Inflammatory macrophage treated with lipopolysaccharide for 4 hours (primary cell): ENCODE results near the gene AKT3.
"Not testable (repeated sequence)": the region's sequence is repeated elsewhere in the genome, so short reads cannot be mapped to it uniquely, and the experiment has no call there.

Experiments
- DNase-seq: peaks from one replicate; pipeline ENCODE4 v3.0.0-alpha.2; 2020

AKT3 gene

DNA sequence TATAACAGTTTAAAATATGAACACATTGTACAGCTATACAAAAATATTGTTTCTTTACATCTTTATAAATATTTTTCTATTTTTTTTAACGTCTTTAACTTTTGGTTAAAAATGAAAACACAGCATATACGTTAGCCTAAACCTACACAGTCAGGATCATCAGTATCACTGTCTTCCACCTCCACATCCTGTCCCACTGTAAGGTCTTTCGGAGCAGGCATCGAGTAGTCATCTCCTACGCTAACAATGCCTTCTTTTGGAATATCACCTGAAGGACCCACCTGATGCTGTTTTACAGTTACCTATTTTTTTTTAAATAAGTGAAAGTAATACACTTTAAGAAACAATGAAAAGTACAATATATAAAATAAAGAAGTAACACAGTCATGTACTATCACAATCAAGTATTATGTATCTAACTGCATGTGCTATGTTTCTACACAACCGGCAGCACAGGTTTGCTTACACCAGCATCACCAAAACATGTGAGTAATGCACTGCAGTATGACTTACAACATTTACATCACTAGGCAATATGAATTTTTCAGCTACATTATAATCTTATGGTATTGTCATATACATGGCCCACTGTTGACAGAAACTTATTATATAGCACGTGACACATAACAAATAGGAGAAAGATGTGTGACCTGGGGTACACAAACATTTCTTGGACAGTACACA lies 254.4 kb downstream of the AKT3 start:
- DNase-seq = peak; percentile 55

DNA sequence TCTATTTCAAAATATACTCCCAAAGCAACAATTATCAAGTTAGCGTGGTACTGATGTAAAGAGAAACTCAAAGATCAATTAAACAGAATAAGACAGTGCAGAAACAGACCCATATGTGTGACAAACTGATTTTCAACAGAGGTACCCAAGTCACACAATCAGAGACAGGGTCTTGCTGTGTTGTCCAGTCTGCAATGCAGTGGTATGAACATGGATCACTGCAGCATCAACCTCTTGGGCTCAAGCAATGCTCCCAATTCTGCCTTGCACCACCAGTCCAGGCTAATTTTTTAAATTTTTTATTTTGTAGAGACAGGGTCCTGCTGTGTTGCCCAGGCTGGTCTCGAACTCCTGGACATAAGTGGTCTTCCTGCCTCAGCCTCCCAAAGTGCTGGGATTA lies 255.6 kb downstream of the AKT3 start:
- DNase-seq = no peak

DNA sequence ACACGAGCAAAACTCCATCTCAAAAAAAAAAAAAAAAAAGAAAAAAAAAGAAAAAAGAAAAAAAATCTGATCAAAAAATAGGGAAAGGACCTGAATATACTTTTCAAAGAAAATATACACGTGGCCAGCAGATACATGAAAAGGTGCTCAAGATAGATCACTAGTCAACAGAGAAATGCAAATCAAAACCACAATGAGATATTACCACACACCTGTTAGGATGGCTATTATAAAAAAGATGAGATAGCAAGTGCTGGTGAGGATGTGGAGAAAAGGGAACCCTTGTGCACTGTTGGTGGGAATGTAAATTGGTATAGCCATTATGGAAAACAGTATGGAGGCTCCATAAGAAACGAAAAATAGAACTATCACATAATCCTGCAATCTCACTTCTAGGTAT lies 260.8 kb downstream of the AKT3 start:
- not testable (repeated sequence) for DNase-seq

DNA sequence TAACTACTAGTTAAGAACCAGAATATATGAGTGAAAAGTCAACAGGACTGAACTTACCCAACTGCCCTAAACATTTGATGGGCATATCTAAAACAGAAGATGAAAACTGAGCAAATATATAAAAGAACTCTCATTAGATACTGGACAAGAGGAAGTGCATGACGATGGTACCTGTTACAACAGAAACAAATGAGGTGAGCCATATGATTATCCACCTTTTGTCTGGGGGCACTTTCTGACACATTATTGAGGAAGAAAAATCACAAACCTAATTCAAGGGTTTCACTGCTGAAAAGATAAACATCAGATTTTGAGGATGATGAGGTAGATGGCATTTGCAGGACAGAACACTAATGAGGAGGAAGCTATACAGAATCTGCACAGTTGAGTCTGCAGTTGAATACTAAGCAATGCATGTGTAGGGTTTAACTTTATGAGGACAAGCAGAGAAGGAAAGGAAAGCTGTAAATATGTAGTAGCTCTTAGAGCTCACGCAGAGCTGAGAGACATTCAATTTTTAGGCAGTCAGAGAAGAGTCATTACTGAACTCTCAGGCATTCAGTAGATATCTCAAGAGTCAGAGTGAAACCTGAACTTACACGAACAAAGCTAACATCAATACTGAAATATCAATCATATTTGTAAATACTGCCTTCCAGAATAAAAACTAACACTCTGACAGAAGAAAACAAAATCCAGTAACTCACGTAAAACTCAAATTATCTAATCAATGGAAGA lies 262.1 kb downstream of the AKT3 start:
- no peak for DNase-seq

DNA sequence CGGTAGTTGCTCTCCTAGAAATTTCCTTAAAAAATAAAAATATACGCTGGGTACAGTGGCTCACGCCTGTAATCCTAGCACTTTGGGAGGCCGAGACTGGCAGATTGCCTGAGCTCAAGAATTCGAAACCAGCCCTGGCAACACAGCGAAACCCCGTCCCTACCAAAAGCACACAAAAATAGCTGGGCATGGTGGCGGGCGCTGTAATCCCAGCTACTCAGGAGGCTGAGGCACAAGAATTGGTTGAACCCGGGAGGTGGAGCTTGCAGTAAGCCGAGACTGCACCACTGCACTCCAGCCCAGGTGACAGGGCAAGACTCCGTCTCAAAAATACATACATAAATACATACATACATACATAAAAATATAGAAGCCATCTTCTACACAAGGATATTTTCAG lies 262.8 kb downstream of the AKT3 start:
- no peak for DNase-seq

DNA sequence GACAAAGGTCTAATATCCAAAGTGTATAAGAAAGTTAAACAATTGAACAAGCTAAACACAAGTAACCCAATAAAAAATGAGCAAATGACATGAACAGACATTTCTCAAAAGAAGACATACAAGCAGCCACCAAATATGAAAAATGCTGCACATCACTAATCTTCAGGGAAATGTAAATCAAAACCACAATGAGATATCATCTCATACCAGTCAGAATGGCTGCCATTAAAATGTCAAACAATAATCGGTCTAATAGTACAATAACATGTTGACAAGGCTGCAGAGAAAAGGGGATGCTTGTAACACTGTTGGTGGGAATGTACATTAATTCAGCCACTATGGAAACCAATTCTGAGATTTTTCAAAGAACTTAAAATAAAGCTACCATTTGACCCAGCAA lies 264.1 kb downstream of the AKT3 start:
- no peak for DNase-seq

DNA sequence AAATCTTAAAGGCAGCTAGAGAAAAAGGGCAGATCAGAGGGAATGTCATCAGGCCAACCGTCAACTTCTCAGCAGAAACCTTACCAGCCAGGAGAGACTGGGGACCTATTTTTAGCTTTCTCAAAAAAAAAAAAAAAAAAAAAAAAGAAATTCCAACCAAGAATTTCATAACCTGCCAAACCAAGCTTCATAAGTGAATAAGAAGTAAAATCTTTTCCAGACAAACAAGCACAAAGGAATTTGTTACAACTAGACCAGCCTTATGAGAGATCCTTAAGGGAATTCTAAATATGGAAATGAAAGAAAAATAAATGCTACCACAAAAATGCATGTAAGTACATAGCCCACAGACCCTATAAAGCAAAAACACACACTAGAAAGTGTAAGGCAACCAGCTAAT lies 267.7 kb downstream of the AKT3 start:
- DNase-seq = no peak

DNA sequence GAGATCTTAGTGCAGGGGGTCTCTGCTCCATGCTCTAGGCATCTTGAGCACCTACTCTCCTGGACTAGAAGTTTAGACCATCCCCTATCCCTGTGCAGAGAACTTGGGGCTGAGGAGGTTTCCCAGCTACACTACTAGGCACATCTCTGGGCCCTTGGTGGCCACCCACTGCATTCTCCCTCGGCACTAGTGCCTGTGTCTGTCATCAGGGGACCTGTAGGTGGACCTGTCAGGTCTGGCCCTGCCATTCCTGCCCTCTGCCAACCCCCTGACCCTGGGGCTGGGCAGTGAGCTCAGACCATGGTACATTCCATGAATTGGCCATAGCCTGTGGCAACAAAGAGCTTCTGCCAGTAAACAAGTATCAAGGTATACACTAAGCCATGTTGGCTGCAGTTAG lies 269.1 kb downstream of the AKT3 start:
- DNase-seq = no peak

DNA sequence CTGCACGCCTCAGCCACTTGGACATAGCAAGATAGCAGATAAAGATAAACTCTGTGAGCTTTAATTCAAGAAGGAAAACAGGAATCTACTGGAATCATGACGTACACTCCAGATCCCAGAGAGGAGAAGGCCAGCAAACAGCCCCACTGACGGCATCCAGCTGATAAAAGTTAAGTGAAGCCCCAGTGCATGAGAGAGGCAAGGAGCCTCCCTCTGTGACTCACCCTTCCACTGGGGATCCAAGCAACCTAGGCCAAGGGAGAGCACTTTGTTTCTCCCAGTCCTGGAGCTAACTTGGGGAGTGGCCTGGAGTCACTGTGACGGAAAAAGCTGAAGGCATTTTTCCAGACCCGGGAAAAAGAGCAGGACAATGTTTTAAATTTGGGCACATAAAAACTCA lies 270.0 kb downstream of the AKT3 start:
- DNase-seq = no peak

DNA sequence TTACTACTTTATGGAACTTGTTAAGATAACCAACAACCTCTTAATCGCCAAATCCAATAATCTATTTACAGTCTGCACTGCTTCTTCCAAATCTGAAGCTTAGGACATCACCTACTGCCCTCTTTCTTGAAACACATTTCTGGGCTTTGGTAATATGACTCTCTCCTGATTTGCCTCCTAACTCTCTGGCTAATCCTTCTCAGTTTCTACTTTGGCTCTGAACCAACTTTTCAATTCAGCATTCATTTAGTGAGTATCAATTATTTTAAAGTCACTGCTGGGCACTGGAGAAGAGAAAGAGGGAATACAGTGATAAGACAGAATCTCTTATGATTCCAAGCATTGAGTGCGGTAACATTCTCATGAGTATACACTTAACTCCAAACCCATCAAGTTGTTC lies 275.0 kb downstream of the AKT3 start:
- no peak for DNase-seq

DNA sequence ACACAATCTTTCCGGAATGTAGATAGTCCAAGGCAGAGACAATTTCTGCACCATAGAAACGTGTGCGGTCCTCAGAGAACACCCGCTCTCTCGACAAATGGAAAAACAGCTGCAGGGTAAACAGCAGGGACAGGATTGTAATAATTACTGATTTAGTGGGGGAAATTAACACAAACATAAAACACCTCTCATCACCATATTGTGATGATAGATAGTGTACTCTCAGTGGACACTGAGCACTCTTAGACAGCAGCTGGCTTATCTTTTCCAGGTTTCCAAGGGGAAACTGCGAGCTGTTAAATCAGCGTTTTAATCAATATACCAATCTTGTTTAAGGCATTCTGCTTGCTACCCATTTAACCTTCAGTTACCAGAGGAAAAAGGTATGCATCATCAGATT lies 277.1 kb downstream of the AKT3 start:
- DNase-seq = no peak

DNA sequence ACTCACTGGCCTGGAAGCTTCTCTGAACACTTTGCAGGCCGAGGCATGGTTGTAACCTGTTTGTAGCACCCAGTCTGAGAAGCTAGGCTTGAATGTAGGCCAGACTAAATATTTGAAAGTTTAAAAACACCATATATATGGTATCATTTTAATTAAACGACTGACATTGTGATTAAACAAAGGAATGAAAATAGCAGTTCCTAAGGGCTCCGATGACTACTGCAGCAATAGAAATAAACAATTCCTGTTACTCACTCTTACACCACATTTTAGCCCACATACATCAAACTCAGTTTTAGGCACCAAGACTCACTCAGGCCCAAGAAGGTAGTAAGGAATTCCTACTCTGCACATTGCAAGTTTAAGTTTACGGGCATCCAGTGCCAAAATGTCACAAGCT lies 281.2 kb downstream of the AKT3 start:
- DNase-seq = no peak

DNA sequence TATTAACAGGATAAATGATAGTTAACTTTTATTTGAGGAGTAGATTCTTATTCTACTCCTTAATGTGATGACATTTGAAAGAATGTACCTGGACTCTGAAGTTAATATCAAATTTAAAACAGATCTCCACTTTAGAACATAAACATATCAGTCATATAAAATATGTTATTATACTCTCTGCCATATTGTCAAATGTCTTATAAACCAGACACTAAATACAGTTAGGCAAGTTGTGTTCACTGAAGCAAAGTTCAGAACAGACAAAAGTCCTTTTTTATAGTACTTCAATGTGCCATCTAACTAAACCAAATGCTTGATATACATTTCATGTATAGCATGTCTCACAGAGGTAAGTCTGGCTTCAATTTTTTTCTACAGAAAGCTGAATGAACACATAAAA lies 285.2 kb downstream of the AKT3 start:
- DNase-seq = no peak

DNA sequence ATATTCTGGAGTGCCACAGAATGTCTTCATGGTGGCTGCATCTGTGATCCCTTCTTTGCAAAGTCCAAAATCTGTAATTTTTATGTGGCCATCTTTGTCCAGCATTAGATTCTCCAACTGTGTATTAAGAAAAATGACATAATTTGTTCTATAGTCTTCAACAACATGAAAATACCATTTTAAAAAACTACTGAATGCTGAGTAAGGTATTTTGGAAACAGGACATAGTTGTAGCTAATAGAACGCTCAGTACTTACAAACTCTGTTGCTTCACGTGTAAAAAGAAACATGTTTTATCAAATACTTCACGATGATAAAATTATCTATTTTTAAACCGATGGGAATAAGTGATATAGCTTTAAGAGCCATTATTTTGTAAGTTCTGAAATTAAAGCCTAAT lies 286.3 kb downstream of the AKT3 start:
- DNase-seq = no peak

DNA sequence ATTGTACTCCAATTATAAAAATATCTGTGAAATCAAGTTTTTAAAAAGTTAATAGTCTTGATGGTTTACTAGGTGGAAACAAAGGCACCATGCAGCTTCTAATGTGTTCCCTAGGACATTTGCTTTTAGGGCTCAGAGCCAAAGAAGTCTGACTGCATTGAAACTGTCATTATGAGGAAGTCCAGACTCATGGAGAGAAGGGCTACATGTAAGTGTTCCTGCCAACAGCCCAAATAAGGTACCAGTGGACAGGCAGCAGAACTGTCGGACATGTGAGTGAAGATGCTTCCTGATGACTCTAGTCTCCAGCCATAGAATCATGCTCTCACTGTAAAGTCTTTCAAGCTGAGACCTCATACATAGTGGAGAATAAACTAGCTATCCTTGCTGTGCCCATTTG lies 287.6 kb downstream of the AKT3 start:
- DNase-seq = no peak

DNA sequence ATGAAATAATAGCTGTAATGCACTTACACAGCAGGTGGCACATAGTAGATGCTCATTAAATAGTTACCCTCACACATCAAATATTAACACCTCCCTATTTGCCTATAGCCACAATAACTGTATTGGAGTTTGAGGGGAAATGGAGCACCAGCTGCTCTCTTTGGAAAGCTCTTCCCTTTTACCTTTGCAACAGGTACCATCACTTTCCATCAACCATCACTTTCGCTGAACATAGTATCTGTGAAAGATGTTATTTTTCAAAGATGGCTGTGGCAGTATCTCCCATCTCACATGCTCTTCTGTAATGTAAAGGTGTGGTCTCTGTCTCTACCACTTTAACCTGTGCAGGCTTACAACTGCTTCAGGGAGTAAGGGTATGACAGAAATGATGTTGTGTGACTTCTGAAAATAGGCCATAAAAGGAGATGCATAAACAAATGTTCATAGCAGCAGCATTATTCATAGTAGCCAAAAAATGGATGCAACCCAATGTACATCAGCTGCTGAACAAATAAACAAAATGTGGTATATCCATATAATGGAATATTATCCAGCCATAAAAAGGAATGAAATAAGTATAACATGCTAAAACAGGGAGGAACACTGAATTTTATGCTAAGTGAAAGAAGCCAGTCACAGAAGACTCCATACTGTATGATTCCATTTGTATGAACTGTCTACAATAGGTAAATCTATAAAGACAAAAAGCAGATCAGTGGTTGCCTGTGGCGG lies 288.3 kb downstream of the AKT3 start:
- no peak for DNase-seq

DNA sequence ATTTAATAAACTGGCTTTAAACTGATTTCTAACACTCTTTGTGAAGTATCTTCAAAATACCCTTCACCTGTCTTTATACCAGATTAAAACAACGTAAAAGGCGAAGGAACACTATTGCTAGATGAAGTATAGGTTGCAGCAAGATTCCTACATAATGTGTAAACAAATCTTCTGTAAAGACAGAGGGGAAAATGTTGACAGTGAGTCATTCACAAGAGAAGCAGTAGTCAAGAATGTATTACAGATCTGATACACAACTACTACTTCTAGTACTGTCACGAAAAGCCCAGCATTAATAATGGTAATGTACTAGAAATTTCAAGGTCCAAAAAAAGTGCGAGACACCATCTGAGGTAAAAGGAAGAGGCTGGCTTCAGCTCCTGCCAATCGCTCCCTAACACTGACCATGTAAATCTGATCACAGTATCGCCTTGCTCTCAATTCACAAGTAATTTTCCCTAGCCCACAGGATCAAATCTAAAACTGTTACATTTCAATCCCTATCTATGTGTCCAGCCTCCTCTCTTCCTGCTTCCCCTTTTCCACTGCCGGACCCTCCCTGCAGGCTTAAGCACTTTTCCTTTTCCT lies 290.4 kb downstream of the AKT3 start:
- DNase-seq = no peak

DNA sequence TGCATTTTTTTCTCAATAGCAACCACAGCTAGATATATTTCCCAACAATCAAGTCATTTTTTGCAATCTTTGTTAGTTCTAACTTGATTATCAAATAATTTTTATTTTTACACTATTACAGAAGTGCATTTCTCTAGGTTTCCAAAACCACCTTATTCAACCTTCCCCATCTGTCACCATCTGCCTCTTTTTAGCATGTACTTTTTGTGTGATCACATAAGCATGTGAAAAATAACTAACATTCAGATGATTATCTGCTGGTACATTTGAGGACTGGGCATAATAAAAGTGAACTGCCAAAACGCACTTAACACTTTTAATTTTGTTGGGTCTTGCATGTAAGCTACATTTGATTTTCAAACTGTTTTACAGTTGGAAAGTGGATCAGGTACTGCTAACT lies 291.5 kb downstream of the AKT3 start:
- no peak for DNase-seq

DNA sequence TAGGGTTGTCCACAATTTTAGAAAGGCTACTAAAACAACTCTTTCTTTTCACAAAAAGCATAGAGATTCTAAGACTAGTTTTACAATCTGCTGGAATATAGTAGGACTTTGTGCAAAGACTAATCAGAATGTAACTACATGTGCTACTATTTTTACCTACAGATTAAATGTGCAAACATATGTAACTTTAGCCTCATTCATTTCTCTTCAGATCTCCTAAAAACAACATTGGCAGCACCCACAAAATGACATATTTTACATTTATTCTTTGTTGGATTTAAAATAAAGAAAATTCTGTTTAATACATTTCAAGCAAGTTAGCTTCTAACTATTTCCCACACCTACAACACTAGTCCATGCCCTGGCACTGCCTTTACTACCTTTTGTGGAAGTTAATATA lies 292.2 kb downstream of the AKT3 start:
- no peak for DNase-seq

DNA sequence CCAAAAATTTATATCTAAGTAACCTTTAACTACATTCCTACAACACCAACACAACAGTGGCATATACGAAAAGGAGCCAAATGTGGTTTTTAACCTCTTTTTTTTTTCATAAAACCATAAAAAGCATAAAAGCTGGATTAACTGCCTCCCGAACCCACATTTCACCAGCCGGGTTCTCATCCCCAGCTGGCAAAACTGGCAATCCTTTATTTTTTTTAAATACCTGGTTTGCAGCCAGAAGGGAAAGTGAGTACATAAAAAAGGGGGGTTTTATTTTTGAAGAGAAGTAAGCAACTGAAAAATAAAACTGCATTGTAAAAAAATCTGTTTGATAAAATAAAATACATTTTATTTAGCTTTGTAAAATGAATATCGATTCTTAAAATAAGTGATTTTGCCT lies 295.4 kb downstream of the AKT3 start:
- DNase-seq = no peak

DNA sequence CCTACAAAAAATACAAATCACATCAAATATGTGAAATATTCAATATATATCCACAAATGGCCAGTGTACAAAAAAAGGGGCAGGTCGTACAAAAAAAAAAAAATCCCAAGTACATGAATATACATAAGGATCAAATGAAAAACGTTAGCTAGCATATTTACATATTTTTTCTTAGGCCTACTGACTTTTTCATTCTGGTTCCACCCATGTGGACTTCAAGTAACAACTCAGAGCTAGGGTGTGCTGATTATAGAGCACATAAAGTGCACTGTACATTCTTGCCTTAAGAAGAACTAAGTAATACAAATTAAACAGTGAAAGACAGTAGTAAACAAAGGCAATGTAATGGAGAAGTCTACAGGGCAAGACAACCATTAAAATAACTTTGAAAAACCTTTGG lies 297.0 kb downstream of the AKT3 start:
- DNase-seq = no peak

DNA sequence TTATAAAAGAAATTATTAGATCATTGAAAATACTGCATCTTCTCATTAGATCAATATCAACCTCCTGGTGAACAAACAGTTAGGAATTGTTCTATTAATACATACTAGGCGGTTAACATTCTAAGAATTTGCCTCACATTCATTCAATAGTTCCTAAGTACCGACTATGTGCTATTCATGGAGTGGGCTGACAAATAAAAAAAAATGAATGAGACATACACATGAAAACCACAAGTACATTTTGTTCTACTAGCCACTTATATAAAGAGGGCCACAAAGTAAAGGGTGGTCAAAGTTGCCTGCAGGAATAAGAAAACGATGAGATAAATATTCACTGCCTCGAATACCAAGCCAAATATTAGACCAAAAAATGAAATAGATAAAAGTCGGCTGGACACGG lies 299.8 kb downstream of the AKT3 start:
- no peak for DNase-seq

DNA sequence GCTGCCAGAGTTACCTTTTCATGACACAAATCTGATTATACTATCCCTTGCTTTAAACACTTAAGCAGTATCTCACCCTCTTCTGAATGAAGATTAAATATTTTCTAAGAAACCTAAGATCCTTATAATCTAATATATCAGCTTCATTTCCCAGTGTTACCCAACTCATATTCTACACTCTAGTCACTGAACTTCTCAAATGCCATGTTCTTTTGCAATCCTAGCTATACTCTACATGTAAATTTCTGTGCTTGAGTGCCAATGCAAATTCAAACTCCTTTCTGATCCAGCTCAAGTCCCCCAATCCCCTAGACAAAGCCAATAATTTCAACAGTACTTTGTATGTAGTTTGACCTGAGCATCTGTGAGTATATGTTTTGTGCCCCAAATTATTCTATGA lies 300.3 kb downstream of the AKT3 start:
- no peak for DNase-seq

DNA sequence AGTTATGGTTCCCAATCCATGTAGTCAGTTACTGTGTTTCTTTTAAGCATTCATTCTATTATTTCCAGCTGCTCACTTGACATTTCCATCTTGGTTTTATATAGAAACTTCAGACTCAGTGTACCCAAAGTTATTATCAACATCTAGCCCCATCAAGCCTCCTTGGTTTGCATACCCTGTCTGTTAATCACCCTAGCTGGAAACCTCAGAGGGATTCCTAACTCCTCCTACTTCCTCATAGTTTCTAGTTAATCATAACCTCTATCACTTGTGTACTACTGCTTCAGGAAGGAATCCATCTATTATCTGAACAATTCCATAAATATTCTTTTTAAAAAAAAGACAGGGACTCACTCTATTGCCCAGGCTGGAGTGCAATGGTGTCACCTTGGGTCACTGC lies 300.9 kb downstream of the AKT3 start:
- no peak for DNase-seq
